Measurements from ENCODE around the gene LRRTM4. TPM values are rescaled to one million over a fixed set of nuclear protein-coding genes. Genes with fewer than 3 reads are reported as not detected.

Gene LRRTM4
- total and polyA plus RNA-seq, 2 experiments from 2014 or later: 8.5 to 15.4 TPM

- H3K4me3 ChIP-seq: no peak overlapping the region
- no peaks in the 10 kb centered on the region for H3K27me3 ChIP-seq
- peaks cover 18% of the 10 kb centered on the region for H3K4me1 ChIP-seq (ENCODE audit: low read depth)
- no peak overlapping the region for H3K27ac ChIP-seq
- TF ChIP-seq, protein P1, sequence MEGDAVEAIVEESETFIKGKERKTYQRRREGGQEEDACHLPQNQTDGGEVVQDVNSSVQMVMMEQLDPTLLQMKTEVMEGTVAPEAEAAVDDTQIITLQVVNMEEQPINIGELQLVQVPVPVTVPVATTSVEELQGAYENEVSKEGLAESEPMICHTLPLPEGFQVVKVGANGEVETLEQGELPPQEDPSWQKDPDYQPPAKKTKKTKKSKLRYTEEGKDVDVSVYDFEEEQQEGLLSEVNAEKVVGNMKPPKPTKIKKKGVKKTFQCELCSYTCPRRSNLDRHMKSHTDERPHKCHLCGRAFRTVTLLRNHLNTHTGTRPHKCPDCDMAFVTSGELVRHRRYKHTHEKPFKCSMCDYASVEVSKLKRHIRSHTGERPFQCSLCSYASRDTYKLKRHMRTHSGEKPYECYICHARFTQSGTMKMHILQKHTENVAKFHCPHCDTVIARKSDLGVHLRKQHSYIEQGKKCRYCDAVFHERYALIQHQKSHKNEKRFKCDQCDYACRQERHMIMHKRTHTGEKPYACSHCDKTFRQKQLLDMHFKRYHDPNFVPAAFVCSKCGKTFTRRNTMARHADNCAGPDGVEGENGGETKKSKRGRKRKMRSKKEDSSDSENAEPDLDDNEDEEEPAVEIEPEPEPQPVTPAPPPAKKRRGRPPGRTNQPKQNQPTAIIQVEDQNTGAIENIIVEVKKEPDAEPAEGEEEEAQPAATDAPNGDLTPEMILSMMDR (IDR thresholded peaks at IDR 0.05; ENCODE audit: low read depth, low read length): no peak
- no peaks in the 10 kb centered on the region for H3K36me3 ChIP-seq
- no peak for DNase-seq (ENCODE audit: low read depth in 1 of 2, low spot score in 1 of 2)
- H3K9me3 ChIP-seq (ENCODE audit: low read depth): no peaks in the 10 kb centered on the region
Measured at GRCh38 chr2:76829374-76830234, 692.6 kb downstream of the LRRTM4 start.

DNA sequence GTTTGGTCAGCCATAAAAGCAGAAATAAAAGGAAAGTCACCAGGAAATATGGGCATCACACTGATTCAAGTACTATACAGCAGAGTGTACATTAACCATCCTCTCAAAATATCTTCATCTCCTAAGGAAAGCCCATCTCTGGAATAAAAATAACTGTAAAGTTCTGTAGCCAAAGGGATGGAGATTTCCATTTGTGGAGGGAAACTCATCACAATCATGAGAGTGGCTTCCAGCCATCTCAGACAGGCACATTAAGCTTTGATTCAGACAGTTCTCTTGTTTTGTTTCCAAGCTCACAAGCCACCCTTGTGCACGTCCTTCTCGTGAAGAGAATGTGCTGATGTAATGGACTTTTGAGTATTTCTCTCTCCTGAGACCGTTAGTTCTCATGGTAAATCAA is 695.5 kb downstream of the LRRTM4 start:
- no peak overlapping the region for H3K4me3 ChIP-seq
- H3K27me3 ChIP-seq: no peaks in the 10 kb centered on the region
- H3K27ac ChIP-seq: no peak overlapping the region
- DNase-seq (ENCODE audit: low read depth in 1 of 2, low spot score in 1 of 2): no peak
- peaks cover 18% of the 10 kb centered on the region for H3K4me1 ChIP-seq (ENCODE audit: low read depth)
- TF ChIP-seq, protein P1 (IDR thresholded peaks at IDR 0.05; ENCODE audit: low read depth, low read length): no peak
- H3K36me3 ChIP-seq: no peaks in the 10 kb centered on the region
- no peaks in the 10 kb centered on the region for H3K9me3 ChIP-seq (ENCODE audit: low read depth)

GRCh38 chr2:76825140-76825970 is 696.8 kb downstream of the LRRTM4 start:
- no peak overlapping the region for H3K4me3 ChIP-seq

GRCh38 chr2:76821731-76822130 is 700.4 kb downstream of the LRRTM4 start:
- TF ChIP-seq, protein P1 (IDR thresholded peaks at IDR 0.05; ENCODE audit: low read depth, low read length): no peak
- DNase-seq (ENCODE audit: low read depth in 1 of 2, low spot score in 1 of 2): no peak
- Histone ChIP-seq H3K36me3 (no peaks in the 10 kb centered on the region), H3K9me3 (ENCODE audit: low read depth) (no peaks in the 10 kb centered on the region), H3K27ac (no peak overlapping the region), H3K4me1 (ENCODE audit: low read depth) (peaks cover 6% of the 10 kb centered on the region), H3K4me3 (no peak overlapping the region), H3K27me3 (no peaks in the 10 kb centered on the region)

More at GRCh38 chr2:76825140-76825970, 696.8 kb downstream of the LRRTM4 start:
- TF ChIP-seq, protein P1 (IDR thresholded peaks at IDR 0.05; ENCODE audit: low read depth, low read length): no peak
- Histone ChIP-seq H3K36me3 (no peaks in the 10 kb centered on the region), H3K9me3 (ENCODE audit: low read depth) (no peaks in the 10 kb centered on the region), H3K27ac (no peak overlapping the region), H3K4me1 (ENCODE audit: low read depth) (peaks cover 18% of the 10 kb centered on the region), H3K27me3 (no peaks in the 10 kb centered on the region)
- DNase-seq (ENCODE audit: low read depth in 1 of 2, low spot score in 1 of 2): no peak

DNA sequence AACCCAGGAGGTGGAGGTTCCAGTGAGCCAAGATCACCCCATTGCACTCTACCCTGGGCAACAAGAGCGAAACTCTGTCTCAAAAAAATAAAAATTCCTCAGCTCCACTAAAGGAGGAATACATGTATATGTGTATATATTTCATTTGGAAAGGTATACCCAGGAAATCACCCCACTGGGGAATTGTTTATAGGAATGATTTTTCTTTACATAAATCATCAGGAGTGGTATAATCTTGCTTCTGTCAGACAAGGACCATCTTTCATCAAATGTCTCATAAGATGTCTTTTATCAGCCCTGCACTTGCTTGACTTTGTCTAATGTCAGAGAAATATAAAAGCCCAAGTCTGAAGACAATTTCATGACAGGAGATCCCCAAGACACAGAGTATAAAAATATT is 709.1 kb downstream of the LRRTM4 start:
- Histone ChIP-seq H3K27ac (no peak overlapping the region), H3K4me1 (ENCODE audit: low read depth) (no peaks in the 10 kb centered on the region), H3K9me3 (ENCODE audit: low read depth) (no peaks in the 10 kb centered on the region), H3K36me3 (no peaks in the 10 kb centered on the region), H3K27me3 (no peaks in the 10 kb centered on the region), H3K4me3 (no peak overlapping the region)
- DNase-seq (ENCODE audit: low read depth in 1 of 2, low spot score in 1 of 2): no peak
- TF ChIP-seq, protein P1 (IDR thresholded peaks at IDR 0.05; ENCODE audit: low read depth, low read length): no peak
